ENCODE data around the gene BBIP1.

The BBIP1 gene

GRCh38 chr10:110863956-110864355, 55.0 kb downstream of the BBIP1 start:
- no peak for DNase-seq (ENCODE audit: low read depth in 2 of 2)

- DNase-seq (ENCODE audit: low read depth in 2 of 2) = no peak
These were observed 55.6 kb downstream of the BBIP1 start for GRCh38 chr10:110863361-110863760.

GRCh38 chr10:110862961-110863360, 56.0 kb downstream of the BBIP1 start:
- no peak for DNase-seq (ENCODE audit: low read depth in 2 of 2)

GRCh38 chr10:110861930-110862649, 56.9 kb downstream of the BBIP1 start:
- DNase-seq (ENCODE audit: low read depth in 2 of 2) = no peak

- no peak for DNase-seq (ENCODE audit: low read depth in 2 of 2)
These were observed 57.5 kb downstream of the BBIP1 start for GRCh38 chr10:110861476-110861875.

- no peak for DNase-seq (ENCODE audit: low read depth in 2 of 2)
These were observed 58.3 kb downstream of the BBIP1 start for GRCh38 chr10:110860576-110861241.

- no peak for DNase-seq (ENCODE audit: low read depth in 2 of 2)
These were observed 59.0 kb downstream of the BBIP1 start for GRCh38 chr10:110859973-110860376.

GRCh38 chr10:110859206-110859972, 59.6 kb downstream of the BBIP1 start:
- DNase-seq (ENCODE audit: low read depth in 2 of 2) = no peak

GRCh38 chr10:110858297-110858934, 60.6 kb downstream of the BBIP1 start:
- DNase-seq (ENCODE audit: low read depth in 2 of 2) = no peak

GRCh38 chr10:110857265-110858171, 61.5 kb downstream of the BBIP1 start:
- DNase-seq (ENCODE audit: low read depth in 2 of 2) = no peak

GRCh38 chr10:110853921-110854605, 64.9 kb downstream of the BBIP1 start:
- DNase-seq (ENCODE audit: low read depth in 2 of 2) = no peak

GRCh38 chr10:110852947-110853346, 66.0 kb downstream of the BBIP1 start:
- DNase-seq (ENCODE audit: low read depth in 2 of 2) = no peak

- no peak for DNase-seq (ENCODE audit: low read depth in 2 of 2)
These were observed 66.6 kb downstream of the BBIP1 start for GRCh38 chr10:110852255-110852896.

- no peak for DNase-seq (ENCODE audit: low read depth in 2 of 2)
These were observed 67.9 kb downstream of the BBIP1 start for GRCh38 chr10:110851020-110851612.

GRCh38 chr10:110850099-110850498, 68.9 kb downstream of the BBIP1 start:
- no peak for DNase-seq (ENCODE audit: low read depth in 2 of 2)
